Fibroblast of skin of right biceps (primary cell): ENCODE measurements around the gene KRTAP9-9.
"Not testable (repeated sequence)": the region's sequence is repeated elsewhere in the genome, so short reads cannot be mapped to it uniquely, and the experiment has no call there.

ENCODE experiments used
- DNase-seq: peaks from one replicate; pipeline ENCODE4 v3.0.0-alpha.2; 2013

The KRTAP9-9 gene

DNA sequence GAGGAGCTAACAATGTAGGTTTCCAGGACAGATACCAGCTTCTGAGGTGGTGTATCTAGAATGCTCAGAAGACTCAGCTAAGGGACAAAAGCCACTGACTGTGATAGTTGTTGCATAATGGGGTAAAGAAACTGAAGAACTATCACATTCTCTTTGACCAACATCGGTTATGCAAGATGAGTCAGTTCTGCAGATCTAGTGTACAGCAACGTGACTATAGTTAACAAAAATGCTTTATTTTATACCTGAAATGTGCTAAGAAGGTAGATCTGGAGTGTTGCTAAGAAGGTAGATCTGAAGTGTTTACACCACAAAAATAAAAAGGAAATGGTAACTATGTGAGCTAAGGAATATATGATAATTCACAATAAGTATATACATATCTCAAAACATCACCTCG lies 12.5 kb downstream of the KRTAP9-9 start:
- DNase-seq: no peak

GRCh38 chr17:41271323-41271722 lies 16.1 kb downstream of the KRTAP9-9 start:
- DNase-seq: not testable (repeated sequence)

- DNase-seq: no peak
These were observed 16.7 kb downstream of the KRTAP9-9 start for GRCh38 chr17:41271858-41272257.

DNA sequence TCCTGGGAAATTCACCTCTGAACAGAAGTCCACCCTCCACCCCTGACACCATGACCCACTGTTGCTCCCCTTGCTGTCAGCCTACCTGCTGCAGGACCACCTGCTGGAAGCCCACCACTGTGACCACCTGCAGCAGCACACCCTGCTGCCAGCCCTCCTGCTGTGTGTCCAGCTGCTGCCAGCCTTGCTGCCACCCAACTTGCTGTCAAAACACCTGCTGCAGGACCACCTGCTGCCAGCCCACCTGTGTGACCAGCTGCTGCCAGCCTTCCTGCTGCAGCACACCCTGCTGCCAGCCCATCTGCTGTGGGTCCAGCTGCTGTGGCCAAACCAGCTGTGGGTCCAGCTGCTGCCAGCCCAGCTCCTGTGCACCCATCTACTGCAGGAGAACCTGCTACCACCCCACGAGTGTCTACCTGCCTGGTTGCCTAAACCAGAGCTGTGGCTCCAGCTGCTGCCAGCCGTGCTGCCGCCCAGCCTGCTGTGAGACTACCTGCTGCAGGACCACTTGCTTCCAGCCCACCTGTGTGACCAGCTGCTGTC lies 20.5 kb downstream of the KRTAP9-9 start, which contains the start of gene KRTAP9-7:
Gene KRTAP9-7 (plus strand): TSS at position 51 of the 543 bp plus-strand sequence. CDS start 0 bp downstream, at position 51.
- DNase-seq: not testable (repeated sequence)

GRCh38 chr17:41278176-41278955 lies 23.2 kb downstream of the KRTAP9-9 start:
- peak; percentile 21 for DNase-seq

- DNase-seq: peak; percentile 94
These were observed 28.9 kb downstream of the KRTAP9-9 start for GRCh38 chr17:41284043-41284442.

GRCh38 chr17:41284546-41284945 lies 29.4 kb downstream of the KRTAP9-9 start:
- no peak for DNase-seq

DNA sequence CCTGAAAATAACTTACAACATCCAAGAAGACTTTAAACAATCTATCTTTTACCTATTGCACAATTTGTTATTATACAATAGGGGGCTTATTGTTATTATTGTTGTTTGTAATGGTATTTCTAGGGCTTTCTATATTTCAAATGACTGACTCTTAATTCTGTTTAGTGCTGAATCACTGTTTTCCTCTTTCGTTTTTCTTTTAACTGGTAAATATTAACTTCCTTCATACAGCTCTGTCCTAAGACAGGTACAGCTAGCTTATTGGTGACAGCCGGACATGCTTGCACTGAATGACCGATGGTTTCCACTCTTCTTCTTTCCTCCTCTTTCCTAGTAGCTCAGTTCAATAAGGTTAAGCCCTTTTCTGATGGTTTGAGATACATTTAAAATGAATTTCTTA lies 31.9 kb downstream of the KRTAP9-9 start:
- DNase-seq: no peak

GRCh38 chr17:41294016-41294415 lies 38.8 kb downstream of the KRTAP9-9 start:
- peak; percentile 47 for DNase-seq

DNA sequence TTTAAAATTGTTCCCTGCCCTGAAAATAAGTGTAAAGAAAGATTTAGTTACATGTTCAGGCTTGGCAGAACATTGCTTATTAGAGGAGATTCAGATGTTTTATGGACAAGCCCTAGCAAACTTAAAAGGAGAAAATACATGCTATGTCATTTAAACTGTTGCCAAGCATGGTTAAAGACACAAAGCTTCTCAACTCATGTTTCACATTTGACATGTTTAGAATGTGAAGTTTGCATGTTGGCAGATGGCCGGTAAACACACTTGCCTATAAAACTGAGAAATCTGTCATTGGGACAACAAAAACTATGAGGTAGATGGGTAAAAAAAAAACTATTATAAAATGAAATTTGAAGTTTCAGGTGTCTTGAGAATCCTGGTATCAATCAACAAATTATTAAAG lies 41.7 kb downstream of the KRTAP9-9 start:
- DNase-seq: no peak

- no peak for DNase-seq
These were observed 43.4 kb downstream of the KRTAP9-9 start for GRCh38 chr17:41298458-41299135.

- no peak for DNase-seq
These were observed 46.1 kb downstream of the KRTAP9-9 start for GRCh38 chr17:41301204-41301790.

DNA sequence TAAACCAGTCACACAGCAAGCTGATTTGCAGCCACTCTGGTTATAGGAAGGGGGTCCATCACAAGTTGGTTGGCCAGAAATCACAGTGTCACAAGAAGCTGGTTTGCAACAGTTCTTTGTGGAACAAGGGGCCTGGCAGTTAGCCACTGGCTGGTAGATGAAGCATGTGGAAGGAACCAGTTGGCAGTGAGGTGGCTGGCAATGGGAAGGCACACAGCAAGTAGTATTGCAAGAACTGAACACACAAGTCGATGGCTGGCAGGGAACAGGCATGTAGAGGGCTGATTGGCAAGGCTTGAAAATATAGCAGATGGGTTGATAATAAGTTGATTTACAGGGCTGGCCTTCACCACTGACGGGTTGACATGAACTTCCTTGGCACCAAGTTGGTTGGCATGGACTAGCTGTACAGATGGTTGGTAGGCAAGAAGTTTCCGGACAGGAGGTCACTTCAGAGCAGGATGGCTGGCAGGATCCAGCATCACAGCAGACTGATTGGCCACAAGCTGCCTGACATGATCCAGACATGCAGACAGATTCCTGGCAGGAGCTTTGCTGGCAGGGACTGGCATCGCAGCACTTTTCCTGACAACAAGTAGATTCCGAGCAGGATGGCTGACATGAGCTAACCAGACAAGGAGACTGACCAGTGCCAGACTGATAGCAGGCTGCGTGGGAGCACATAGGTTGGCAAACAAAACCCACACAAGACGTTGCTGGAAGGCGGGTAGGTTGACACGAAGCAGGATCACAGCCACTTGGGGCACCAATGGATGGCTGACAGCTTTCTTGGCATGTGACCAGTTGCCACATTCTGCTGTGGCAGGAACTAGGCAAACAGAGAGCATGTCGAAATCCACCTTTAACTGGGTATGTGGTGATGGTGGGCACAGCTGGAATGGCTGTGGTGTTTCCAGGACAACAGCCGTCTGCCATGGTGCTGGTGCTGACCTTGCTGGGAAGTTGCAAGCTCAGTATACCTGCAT lies 47.0 kb downstream of the KRTAP9-9 start, which contains the start of gene KRTAP29-1:
Gene KRTAP29-1 (minus strand): TSS at position 936 of the 986 bp plus-strand sequence. CDS start 0 bp downstream, at position 936.
- DNase-seq: no peak

DNA sequence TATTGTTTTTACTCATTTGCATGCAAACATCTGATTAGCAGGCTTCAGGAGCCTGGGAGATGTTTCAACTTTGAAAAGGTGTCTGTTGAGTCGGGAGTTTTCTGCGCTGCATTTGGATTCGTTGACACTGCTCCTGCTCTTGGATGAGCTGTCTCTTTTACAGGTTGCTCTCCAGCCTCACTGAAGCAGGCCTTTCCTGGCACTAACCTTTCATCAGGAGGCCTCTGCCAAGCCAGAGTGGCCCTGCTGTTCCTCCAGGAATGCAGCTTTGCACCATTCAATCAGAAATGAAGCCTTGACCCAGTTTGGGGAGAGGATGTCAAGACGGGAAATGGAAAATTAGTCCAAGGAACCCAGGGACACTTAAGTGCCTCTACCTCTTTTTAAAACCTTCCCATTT lies 47.8 kb downstream of the KRTAP9-9 start:
- DNase-seq: no peak

DNA sequence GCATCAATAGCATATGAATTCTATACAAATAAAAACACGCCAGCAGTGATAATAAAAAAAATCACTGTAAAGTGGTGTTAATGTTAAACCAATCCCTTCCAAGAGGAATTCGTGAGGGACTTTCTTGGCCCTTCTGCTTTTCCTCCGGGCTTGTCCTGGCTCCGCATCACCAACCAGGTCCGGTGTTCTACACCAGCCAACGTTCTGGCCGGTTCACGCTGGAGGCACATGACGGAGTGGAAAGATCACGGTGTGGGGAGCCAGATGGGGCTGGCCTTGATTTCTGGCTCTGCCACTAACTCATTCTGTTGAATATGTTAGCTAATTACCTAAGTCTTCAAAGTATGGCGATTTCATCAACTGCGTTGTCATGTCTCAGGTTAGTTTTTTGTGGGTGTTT lies 48.9 kb downstream of the KRTAP9-9 start:
- no peak for DNase-seq
